Astrocyte of the cerebellum (primary cell): Measurements from ENCODE around the gene WIPF2.

Experiments used
- DNase-seq: peaks from one replicate; pipeline ENCODE4 v3.0.0-alpha.2; 2011; ENCODE audit warnings: low read depth
- H3K4me3 ChIP-seq: 2 replicates; pipeline ENCODE4 v1.5.1; 2011; ENCODE audit warnings: mild to moderate bottlenecking, low read depth, low read length, moderate library complexity
- in situ Hi-C: cut with HindIII; loops from 2 replicates; pipeline ENCODE4 v1.10.0; 2017; ENCODE audit warnings: low sequenced_read_pairs
- TF ChIP-seq, protein P1 (sequence below): IDR thresholded peaks from 2 replicates; pipeline ENCODE4 v1.5.1; 2012; ENCODE audit warnings: low read length, low read depth, moderate library complexity, mild to moderate bottlenecking; ENCODE audit errors: missing control alignments

The WIPF2 gene

DNA sequence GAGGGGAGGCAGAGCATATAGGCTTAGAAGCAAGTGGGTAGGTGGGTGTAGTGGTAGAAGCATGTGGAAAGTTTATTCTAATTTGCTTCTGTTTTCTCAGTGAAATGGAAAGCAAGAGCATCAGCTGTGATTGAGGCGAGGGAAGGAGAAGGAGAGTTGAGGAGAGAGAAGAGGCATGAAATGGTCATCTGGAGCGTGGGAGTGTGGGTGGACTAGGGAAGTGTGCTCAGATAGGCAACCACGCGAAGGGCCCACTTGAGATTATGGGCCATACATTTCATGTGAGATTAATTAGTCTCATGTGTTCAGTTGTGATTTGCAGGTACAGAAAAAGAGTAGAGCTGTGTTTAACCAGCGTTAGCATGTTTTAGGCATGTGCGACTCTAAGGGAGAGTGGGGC, 47.8 kb downstream of the WIPF2 start:
- H3K4me3 ChIP-seq, result no peak overlapping the region
- TF ChIP-seq, protein P1, sequence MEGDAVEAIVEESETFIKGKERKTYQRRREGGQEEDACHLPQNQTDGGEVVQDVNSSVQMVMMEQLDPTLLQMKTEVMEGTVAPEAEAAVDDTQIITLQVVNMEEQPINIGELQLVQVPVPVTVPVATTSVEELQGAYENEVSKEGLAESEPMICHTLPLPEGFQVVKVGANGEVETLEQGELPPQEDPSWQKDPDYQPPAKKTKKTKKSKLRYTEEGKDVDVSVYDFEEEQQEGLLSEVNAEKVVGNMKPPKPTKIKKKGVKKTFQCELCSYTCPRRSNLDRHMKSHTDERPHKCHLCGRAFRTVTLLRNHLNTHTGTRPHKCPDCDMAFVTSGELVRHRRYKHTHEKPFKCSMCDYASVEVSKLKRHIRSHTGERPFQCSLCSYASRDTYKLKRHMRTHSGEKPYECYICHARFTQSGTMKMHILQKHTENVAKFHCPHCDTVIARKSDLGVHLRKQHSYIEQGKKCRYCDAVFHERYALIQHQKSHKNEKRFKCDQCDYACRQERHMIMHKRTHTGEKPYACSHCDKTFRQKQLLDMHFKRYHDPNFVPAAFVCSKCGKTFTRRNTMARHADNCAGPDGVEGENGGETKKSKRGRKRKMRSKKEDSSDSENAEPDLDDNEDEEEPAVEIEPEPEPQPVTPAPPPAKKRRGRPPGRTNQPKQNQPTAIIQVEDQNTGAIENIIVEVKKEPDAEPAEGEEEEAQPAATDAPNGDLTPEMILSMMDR, result no peak
- in situ Hi-C loops, result no loop called here
- DNase-seq, result no peak

DNA sequence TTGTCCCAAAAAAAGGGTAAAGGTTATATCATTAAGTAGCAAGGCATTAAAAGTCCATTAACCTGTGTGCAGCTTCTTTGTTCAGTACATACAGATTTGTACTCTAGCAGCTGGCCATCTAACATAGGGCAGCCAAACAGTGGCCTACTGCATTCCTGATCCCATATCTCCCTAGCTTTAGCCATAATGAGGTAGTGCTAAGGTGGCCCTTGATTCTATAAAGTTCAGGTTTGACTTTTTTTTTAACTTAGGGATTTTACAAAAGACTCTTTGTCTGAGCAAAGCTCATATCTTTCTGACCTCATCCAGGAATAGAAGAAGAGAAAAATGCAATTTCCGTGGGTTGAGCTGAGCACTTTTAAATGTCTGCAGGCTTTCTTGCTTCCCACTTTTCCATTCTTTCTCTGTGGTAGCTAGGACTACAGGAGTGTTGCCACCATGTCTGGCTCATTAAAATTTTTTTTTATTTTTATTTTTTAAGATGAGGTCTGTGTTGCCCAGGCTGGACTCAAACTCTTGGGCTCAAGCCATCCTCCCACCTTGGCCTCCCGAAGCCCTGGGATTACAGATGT, 49.1 kb downstream of the WIPF2 start:
- H3K4me3 ChIP-seq, result no peak overlapping the region
- DNase-seq, result no peak
- in situ Hi-C loops, result no loop called here
- TF ChIP-seq, protein P1, result no peak

DNA sequence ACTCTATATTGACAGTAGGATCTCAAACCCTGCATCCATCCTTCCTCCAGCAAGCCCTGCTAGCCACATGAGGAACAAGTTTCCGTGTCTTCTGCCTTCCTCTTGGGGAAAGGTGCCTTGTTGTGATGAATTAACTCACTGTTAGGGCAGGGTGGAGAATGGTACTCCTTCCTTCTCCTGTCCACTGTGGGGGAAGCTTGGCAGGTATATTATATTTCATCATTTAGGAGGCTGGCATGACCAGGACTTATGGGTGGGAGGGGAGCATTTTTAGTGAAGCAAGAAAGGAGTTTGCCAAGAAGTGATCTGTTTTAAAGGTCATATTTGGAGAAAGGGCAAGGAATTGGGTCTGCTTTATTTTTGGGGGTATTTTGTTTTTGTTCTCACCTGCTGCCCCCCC, 59.3 kb downstream of the WIPF2 start:
- TF ChIP-seq, protein P1, result no peak
- H3K4me3 ChIP-seq, result no peak overlapping the region
- no peak for DNase-seq
- in situ Hi-C loops, result no loop called here

DNA sequence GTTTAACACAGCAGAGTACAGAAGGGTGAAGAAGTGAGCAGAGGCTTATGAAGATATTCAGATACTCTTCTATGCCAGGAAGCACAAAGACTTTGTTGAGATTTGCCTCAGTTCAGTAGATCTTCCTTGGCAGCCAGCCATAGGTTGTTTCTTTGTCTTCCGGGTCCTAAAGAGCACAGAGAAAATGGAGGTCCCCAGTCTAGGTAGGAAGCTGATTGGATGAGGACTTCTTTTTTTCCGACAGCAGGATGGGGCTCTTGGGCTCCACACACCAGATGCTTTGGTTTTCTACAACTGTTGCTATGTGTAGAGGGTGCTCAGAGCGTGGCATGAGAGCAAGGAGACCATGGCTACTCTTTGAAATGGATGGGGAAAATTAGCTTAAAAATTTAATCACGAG, 60.3 kb downstream of the WIPF2 start:
- in situ Hi-C loops, result no loop called here
- H3K4me3 ChIP-seq, result no peak overlapping the region
- DNase-seq, result no peak
- TF ChIP-seq, protein P1, result no peak

DNA sequence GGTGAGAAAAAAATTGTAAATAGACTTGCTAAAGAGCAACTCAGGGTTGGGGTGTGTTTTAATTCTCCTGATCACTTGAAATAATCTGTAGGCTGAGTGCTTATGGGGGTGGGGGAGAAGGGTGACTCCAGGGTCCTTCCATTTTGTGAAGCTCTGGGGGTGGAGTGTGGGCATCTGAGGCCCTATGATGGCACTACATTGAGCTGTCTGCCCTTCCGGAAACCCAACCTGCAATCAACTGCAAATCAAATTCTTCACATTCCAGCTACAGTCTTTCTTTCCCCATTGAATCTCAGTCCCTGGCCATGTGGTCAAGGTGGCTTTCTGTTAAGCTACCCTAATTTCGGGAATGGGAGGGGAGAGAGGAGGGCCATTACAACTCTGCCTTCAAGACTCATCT, 62.6 kb downstream of the WIPF2 start:
- in situ Hi-C loops, result no loop called here
- TF ChIP-seq, protein P1, result no peak
- DNase-seq, result no peak
- no peak overlapping the region for H3K4me3 ChIP-seq

DNA sequence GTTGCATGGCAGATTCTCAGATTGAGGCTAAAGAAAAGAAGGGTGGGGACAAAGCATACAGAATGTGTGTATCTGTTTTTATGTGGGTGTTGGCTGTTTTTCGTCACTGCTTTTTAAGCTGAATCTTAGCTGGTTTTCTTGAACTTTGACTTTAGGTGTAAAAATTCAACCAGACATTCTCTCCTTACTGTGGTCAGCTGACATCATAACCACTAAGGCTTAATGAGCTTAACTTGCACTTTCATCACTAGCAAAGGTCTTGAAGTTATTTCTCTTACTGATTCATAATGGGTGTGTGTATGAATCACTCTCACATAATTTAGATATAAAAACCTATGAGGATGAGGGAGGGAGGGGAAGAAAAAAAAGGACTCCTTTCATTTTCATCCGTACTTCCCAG, 64.6 kb downstream of the WIPF2 start:
- TF ChIP-seq, protein P1, result no peak
- peak overlapping the region; percentile 30 for H3K4me3 ChIP-seq
- peak; percentile 91 for DNase-seq
- in situ Hi-C loops, result no loop called here
